ENCODE results near the gene POU6F2. TPM values are rescaled to one million over a fixed set of nuclear protein-coding genes. Genes with fewer than 3 reads are reported as not detected.

The POU6F2 gene
- total RNA-seq, 1 experiment from 2014 or later: 2.9 TPM

- no peaks in the 10 kb centered on the region for H3K27me3 Mint-ChIP-seq (ENCODE audit: low read depth)
- DNase-seq (ENCODE audit: low spot score) (no peak), ATAC-seq (no peak)
- ChIA-PET CTCF (no interaction called here), POLR2A (no interaction called here)
- no peak overlapping the region for H3K27ac Mint-ChIP-seq
- H3K4me1 Mint-ChIP-seq: peaks cover 14% of the 10 kb centered on the region
- TF ChIP-seq TP53 (CRISPR knock-in tag; IDR thresholded peaks at IDR 0.05): no peak
- no peak for TF ChIP-seq ZNF281 (CRISPR knock-in tag; IDR thresholded peaks at IDR 0.05)
- no peak for TF ChIP-seq GTF2I (CRISPR knock-in tag; conservative IDR thresholded peaks at IDR 0.05)
- TF ChIP-seq JAZF1 (CRISPR knock-in tag; IDR thresholded peaks at IDR 0.05): no peak
- no peak for TF ChIP-seq E2F1 (CRISPR knock-in tag; IDR thresholded peaks at IDR 0.05)
- TF ChIP-seq ETV6 (CRISPR knock-in tag; IDR thresholded peaks at IDR 0.05): no peak
- TF ChIP-seq HMGA2 (CRISPR knock-in tag; IDR thresholded peaks at IDR 0.05): no peak
- TF ChIP-seq ZNF263 (CRISPR knock-in tag; IDR thresholded peaks at IDR 0.05; ENCODE audit: low read depth): no peak
- TF ChIP-seq ZMAT4 (CRISPR knock-in tag; IDR thresholded peaks at IDR 0.05): no peak
- no peak for TF ChIP-seq RELA (CRISPR knock-in tag; IDR thresholded peaks at IDR 0.05; ENCODE audit: borderline replicate concordance)
- no peak for TF ChIP-seq ERG (CRISPR knock-in tag; IDR thresholded peaks at IDR 0.05)
- H3K9me3 Mint-ChIP-seq: peaks cover 13% of the 10 kb centered on the region
- H3K4me3 Mint-ChIP-seq: no peak overlapping the region
- H3K36me3 Mint-ChIP-seq: peaks cover 6% of the 10 kb centered on the region; the same call in 1 of the 2 replicates
These were observed 220.1 kb downstream of the POU6F2 start for GRCh38 chr7:39197831-39198230.

GRCh38 chr7:39198556-39198955 lies 220.8 kb downstream of the POU6F2 start:
- H3K27ac Mint-ChIP-seq: no peak overlapping the region
- H3K27me3 Mint-ChIP-seq (ENCODE audit: low read depth): no peaks in the 10 kb centered on the region
- H3K4me3 Mint-ChIP-seq: no peak overlapping the region
- POLR2A ChIA-PET: no interaction called here
- CTCF ChIA-PET: no interaction called here
- peaks cover 6% of the 10 kb centered on the region; the same call in 1 of the 2 replicates for H3K36me3 Mint-ChIP-seq
- peaks cover 21% of the 10 kb centered on the region for H3K4me1 Mint-ChIP-seq
- peaks cover 13% of the 10 kb centered on the region for H3K9me3 Mint-ChIP-seq
- TF ChIP-seq FOXJ3 (CRISPR knock-in tag; IDR thresholded peaks at IDR 0.05; ENCODE audit: borderline replicate concordance): no peak
- TF ChIP-seq USF1 (CRISPR knock-in tag; IDR thresholded peaks at IDR 0.05): no peak
- no peak for TF ChIP-seq CREM (CRISPR knock-in tag; IDR thresholded peaks at IDR 0.05)
- no peak for TF ChIP-seq ZMAT4 (CRISPR knock-in tag; IDR thresholded peaks at IDR 0.05)
- DNase-seq (ENCODE audit: low spot score) (no peak), ATAC-seq (no peak)

GRCh38 chr7:39199006-39199405 lies 221.3 kb downstream of the POU6F2 start:
- peaks cover 11% of the 10 kb centered on the region for H3K9me3 Mint-ChIP-seq
- H3K27me3 Mint-ChIP-seq (ENCODE audit: low read depth): no peaks in the 10 kb centered on the region
- no peak for TF ChIP-seq E2F1 (CRISPR knock-in tag; IDR thresholded peaks at IDR 0.05)
- TF ChIP-seq CREM (CRISPR knock-in tag; IDR thresholded peaks at IDR 0.05): no peak
- no peak for TF ChIP-seq ZSCAN18 (CRISPR knock-in tag; IDR thresholded peaks at IDR 0.05)
- no peak for TF ChIP-seq ZNF396 (CRISPR knock-in tag; IDR thresholded peaks at IDR 0.05; ENCODE audit: borderline replicate concordance)
- TF ChIP-seq TEAD1 (CRISPR knock-in tag; IDR thresholded peaks at IDR 0.05): no peak
- TF ChIP-seq PRRX2 (CRISPR knock-in tag; IDR thresholded peaks at IDR 0.05): no peak
- TF ChIP-seq SOX15 (CRISPR knock-in tag; IDR thresholded peaks at IDR 0.05): no peak
- no peak for TF ChIP-seq FOXK1 (CRISPR knock-in tag; IDR thresholded peaks at IDR 0.05)
- TF ChIP-seq CDX4 (CRISPR knock-in tag; IDR thresholded peaks at IDR 0.05; ENCODE audit: borderline replicate concordance): no peak
- no peak for TF ChIP-seq RELA (CRISPR knock-in tag; IDR thresholded peaks at IDR 0.05; ENCODE audit: borderline replicate concordance)
- ChIA-PET CTCF (no interaction called here), POLR2A (no interaction called here)
- DNase-seq (ENCODE audit: low spot score) (no peak), ATAC-seq (no peak)
- no peak overlapping the region for H3K4me3 Mint-ChIP-seq
- H3K4me1 Mint-ChIP-seq: peaks cover 25% of the 10 kb centered on the region
- no peak overlapping the region for H3K27ac Mint-ChIP-seq
- H3K36me3 Mint-ChIP-seq: peaks cover 6% of the 10 kb centered on the region; the same call in 1 of the 2 replicates
